Type B pancreatic cell (in vitro differentiated cells): ENCODE measurements around the gene SIRPB2. TPM values are rescaled to one million over a fixed set of nuclear protein-coding genes. Genes with fewer than 3 reads are reported as not detected.
A peak's percentile ranks its signal among the peaks of the same experiment; 100 is the strongest.

ENCODE experiments used
- DNase-seq: peaks from one replicate; pipeline ENCODE4 v3.0.0; 2021; ENCODE audit warnings: mixed read lengths; ENCODE audit not compliant: unreplicated experiment; ENCODE audit errors: extremely low spot score
- H3K27ac Mint-ChIP-seq: 2 replicates; pipeline ENCODE4 v1.8.0; 2021; ENCODE audit warnings: mild to moderate bottlenecking, mixed read lengths
- H3K27me3 Mint-ChIP-seq: 2 replicates; pipeline ENCODE4 v1.8.0; 2021; ENCODE audit warnings: mixed read lengths
- H3K36me3 Mint-ChIP-seq: 2 replicates; pipeline ENCODE4 v1.8.0; 2021; ENCODE audit warnings: mixed read lengths
- H3K4me1 Mint-ChIP-seq: one replicate; pipeline ENCODE4 v1.8.0; 2021; ENCODE audit warnings: mixed read lengths; ENCODE audit not compliant: unreplicated experiment
- H3K4me3 Mint-ChIP-seq: 2 replicates; pipeline ENCODE4 v1.8.0; 2021; ENCODE audit warnings: mild to moderate bottlenecking, mixed read lengths
- H3K9me3 Mint-ChIP-seq: 2 replicates; pipeline ENCODE4 v1.8.0; 2021; ENCODE audit warnings: mixed read lengths
- total RNA-seq: library from RNA; stranded (reverse); gene quantifications from 2 replicates; pipeline ENCODE4 v1.2.1, GENCODE V29; 2021; ENCODE audit warnings: low replicate concordance
- TF ChIP-seq, protein P1 (sequence below): fragments of 200-600 bp; sonication (generic); conservative IDR thresholded peaks from 2 replicates; pipeline ENCODE4 v1.5.0; 2021; ENCODE audit warnings: antibody characterized with exemption, mild to moderate bottlenecking

SIRPB2 gene
- total RNA-seq, 1 donor from 2014 or later, result not detected

DNA sequence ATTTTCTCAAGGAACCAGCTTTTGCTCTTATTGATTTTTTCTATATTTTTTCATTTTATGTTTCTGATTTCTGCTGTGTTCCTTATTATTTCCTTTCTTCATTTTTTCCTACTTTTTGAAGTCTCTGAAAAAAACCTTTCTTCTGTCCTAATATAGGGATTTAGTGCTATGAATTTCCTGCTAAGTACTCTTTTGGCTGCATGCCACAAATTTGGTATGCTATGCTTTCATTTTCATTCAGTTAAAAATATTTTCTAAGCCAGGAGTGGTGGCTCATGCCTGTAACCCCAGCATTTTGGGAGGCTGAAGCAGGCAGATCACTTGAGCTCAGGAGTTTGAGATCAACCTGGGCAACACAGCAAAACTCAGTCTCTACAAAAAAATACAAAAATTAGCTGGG lies 35.7 kb upstream of the SIRPB2 start:
- TF ChIP-seq, protein P1, sequence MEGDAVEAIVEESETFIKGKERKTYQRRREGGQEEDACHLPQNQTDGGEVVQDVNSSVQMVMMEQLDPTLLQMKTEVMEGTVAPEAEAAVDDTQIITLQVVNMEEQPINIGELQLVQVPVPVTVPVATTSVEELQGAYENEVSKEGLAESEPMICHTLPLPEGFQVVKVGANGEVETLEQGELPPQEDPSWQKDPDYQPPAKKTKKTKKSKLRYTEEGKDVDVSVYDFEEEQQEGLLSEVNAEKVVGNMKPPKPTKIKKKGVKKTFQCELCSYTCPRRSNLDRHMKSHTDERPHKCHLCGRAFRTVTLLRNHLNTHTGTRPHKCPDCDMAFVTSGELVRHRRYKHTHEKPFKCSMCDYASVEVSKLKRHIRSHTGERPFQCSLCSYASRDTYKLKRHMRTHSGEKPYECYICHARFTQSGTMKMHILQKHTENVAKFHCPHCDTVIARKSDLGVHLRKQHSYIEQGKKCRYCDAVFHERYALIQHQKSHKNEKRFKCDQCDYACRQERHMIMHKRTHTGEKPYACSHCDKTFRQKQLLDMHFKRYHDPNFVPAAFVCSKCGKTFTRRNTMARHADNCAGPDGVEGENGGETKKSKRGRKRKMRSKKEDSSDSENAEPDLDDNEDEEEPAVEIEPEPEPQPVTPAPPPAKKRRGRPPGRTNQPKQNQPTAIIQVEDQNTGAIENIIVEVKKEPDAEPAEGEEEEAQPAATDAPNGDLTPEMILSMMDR, result no peak
- H3K36me3 Mint-ChIP-seq, result no peaks in the 10 kb centered on the region
- H3K9me3 Mint-ChIP-seq, result peaks cover 4% of the 10 kb centered on the region
- peaks cover 17% of the 10 kb centered on the region for H3K27me3 Mint-ChIP-seq
- no peak overlapping the region for H3K27ac Mint-ChIP-seq
- DNase-seq, result no peak
- no peak overlapping the region for H3K4me3 Mint-ChIP-seq
- no peaks in the 10 kb centered on the region for H3K4me1 Mint-ChIP-seq

DNA sequence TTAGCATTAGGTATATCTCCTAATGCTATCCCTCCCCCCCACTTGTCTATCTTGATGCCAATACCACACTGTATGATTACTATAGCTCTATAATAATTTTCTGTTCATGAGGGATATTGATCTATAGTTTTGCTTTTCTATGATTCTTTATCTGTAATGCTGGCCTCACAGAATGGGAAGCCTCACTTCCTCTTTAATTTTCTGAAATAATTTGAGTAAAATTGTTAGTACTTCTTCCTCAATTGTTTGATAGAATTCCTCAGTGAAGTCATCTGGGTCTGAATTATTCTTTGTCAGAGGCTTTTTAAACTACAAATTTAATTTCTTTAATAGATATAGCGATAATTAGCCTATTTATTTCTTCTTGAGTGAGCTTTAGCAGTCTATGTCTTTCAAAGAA lies 35.1 kb upstream of the SIRPB2 start:
- Mint-ChIP-seq H3K4me3 (no peak overlapping the region), H3K27ac (no peak overlapping the region), H3K9me3 (peaks cover 4% of the 10 kb centered on the region), H3K27me3 (peaks cover 19% of the 10 kb centered on the region), H3K36me3 (no peaks in the 10 kb centered on the region), H3K4me1 (no peaks in the 10 kb centered on the region)
- no peak for DNase-seq
- TF ChIP-seq, protein P1, result no peak

DNA sequence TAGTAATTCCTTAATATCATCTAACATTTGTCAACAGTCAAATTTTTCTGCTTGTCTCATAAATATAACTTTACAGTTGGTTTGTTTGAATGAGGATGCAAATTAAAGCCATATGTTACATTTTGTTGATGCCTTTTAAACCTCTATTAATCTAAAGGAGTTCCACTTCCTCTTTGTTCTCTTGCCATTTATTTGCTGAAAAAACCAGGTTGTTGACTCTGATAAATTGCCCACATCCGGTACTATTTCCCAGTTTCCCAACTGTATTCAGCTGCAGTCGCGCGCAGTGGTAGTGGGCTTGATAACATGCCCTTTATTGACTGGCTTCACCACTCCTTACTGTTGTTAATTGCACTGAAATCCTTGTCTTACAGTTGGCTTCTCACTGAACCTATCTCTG lies 32.8 kb upstream of the SIRPB2 start:
- TF ChIP-seq, protein P1, result no peak
- Mint-ChIP-seq H3K4me3 (no peak overlapping the region), H3K9me3 (peaks cover 4% of the 10 kb centered on the region), H3K27ac (no peak overlapping the region), H3K36me3 (no peaks in the 10 kb centered on the region), H3K4me1 (no peaks in the 10 kb centered on the region), H3K27me3 (peaks cover 34% of the 10 kb centered on the region)
- DNase-seq, result no peak

DNA sequence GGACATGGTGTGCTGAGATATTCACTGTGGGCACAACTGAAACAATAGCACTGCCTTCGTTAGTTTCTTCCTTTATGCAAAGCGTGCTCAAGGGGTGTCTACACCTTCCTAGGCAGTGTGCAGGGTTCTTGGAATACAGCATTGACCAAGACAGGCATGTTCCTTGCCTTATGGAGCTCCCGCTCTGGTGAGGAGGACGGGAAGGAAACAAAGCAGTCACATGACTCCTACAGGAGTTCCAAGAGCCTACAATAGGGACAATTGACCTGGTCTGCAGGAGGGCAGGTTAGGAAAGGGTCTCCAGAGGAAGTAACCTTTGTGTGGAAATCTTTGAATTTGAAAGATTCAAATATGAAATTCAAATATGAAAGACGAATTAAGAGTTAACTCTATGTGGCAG lies 25.8 kb upstream of the SIRPB2 start:
- no peak for DNase-seq
- Mint-ChIP-seq H3K27me3 (peaks cover 47% of the 10 kb centered on the region), H3K4me1 (no peaks in the 10 kb centered on the region), H3K27ac (no peak overlapping the region), H3K36me3 (no peaks in the 10 kb centered on the region), H3K4me3 (no peak overlapping the region), H3K9me3 (no peaks in the 10 kb centered on the region)
- TF ChIP-seq, protein P1, result no peak

DNA sequence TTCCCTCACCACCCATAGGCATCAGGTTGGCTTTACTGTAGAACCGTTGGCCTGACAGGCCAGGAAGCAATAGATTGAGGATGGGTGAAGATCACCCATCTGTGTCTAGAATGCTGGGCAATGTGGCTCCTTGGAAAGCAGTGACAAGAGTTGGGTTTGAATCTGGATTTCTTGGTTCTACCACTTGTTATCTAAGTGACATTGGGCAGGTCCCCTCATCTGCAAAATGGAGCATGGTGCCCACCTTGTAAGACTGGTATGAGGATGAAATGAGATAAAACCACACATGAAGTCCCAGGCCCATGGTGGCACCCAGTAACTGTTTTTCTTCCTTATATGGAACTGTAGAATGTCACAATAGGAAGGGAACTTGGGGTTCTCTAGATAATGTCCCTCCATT lies 22.6 kb upstream of the SIRPB2 start:
- H3K27ac Mint-ChIP-seq, result no peak overlapping the region
- H3K4me1 Mint-ChIP-seq, result no peaks in the 10 kb centered on the region
- no peak overlapping the region for H3K4me3 Mint-ChIP-seq
- H3K9me3 Mint-ChIP-seq, result no peaks in the 10 kb centered on the region
- TF ChIP-seq, protein P1, result no peak
- no peak for DNase-seq
- H3K36me3 Mint-ChIP-seq, result no peaks in the 10 kb centered on the region
- peaks cover 40% of the 10 kb centered on the region for H3K27me3 Mint-ChIP-seq

DNA sequence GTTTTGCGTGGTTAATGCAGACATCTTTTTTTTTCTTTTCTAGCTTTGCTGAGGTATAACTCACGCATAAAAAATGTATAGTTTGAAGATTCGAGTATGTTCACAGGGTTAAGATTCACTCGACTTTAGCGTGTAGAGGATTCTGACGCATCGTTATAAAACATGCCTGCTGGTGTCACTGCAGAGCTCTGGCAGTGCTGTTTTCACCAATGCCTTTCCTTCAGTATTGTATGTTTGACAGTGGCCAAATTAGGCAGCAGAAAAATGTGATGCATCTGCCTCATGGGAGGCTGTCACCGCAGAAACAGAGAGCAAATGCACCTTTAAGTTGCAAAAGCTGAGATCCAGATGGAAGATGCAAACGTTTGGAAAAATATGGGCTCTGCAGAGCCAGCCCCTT lies 18.0 kb upstream of the SIRPB2 start:
- no peaks in the 10 kb centered on the region for H3K9me3 Mint-ChIP-seq
- no peaks in the 10 kb centered on the region for H3K36me3 Mint-ChIP-seq
- DNase-seq, result no peak
- TF ChIP-seq, protein P1, result peak; percentile 42
- H3K27me3 Mint-ChIP-seq, result peaks cover 50% of the 10 kb centered on the region
- no peaks in the 10 kb centered on the region for H3K4me1 Mint-ChIP-seq
- no peak overlapping the region for H3K27ac Mint-ChIP-seq
- H3K4me3 Mint-ChIP-seq, result no peak overlapping the region
